ENCODE data around the gene FRY.

DNA sequence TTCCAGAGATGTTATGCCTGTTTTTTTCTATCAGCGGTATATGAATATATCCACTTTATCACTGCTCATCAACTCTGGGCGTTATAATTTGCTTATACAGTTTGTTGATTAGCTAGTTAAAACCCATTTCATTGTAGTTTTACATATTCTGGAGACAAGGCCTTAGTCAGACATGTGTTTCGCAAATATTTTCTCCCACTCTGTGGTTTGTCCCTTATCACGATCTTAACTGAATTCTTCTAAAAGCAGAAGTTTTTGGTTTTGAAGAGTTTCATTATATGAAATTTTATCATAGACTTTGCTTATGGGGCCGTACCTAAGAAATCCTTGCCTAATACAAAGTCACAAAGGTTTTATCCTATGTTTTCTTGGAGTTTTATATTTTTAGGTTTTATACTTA is 84.6 kb downstream of the FRY start:
- no peak for TF ChIP-seq NBN (IDR thresholded peaks at IDR 0.05; ENCODE audit: low read depth)
- TF ChIP-seq, protein P1, sequence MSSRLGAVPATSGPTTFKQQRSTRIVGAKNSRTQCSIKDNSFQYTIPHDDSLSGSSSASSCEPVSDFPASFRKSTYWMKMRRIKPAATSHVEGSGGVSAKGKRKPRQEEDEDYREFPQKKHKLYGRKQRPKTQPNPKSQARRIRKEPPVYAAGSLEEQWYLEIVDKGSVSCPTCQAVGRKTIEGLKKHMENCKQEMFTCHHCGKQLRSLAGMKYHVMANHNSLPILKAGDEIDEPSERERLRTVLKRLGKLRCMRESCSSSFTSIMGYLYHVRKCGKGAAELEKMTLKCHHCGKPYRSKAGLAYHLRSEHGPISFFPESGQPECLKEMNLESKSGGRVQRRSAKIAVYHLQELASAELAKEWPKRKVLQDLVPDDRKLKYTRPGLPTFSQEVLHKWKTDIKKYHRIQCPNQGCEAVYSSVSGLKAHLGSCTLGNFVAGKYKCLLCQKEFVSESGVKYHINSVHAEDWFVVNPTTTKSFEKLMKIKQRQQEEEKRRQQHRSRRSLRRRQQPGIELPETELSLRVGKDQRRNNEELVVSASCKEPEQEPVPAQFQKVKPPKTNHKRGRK (tag; IDR thresholded peaks at IDR 0.05) = no peak
- TF ChIP-seq SMARCC2 (IDR thresholded peaks at IDR 0.05; ENCODE audit: low read depth) = no peak

Data from K562 (cell line).